ENCODE data around the gene TNFRSF14. TPM values are rescaled to one million over a fixed set of nuclear protein-coding genes. Genes with fewer than 3 reads are reported as not detected.

TNFRSF14 gene
- total and polyA plus RNA-seq, 2 experiments from 2014 or later, result not detected

GRCh38 chr1:2606396-2606880, 50.3 kb downstream of the TNFRSF14 start (continued):
- TF ChIP-seq REST (IDR thresholded peaks at IDR 0.05; ENCODE audit: unreplicated experiment) (no peak), EZH2 (IDR thresholded peaks at IDR 0.05; ENCODE audit: low read depth, unreplicated experiment) (no peak)

GRCh38 chr1:2606881-2607621, 50.9 kb downstream of the TNFRSF14 start:
- Histone ChIP-seq H3K4me3 (no peak overlapping the region), H3K27ac (ENCODE audit: low read depth) (no peak overlapping the region), H3K27me3 (ENCODE audit: insufficient read depth) (no peaks in the 10 kb centered on the region), H4K20me1 (replicated peaks; ENCODE audit: insufficient read depth) (no peaks in the 10 kb centered on the region), H3K4me1 (ENCODE audit: insufficient read depth) (no peaks in the 10 kb centered on the region; the same call in 1 of the 2 replicates), H3K36me3 (ENCODE audit: insufficient read depth) (no peaks in the 10 kb centered on the region), H3F3A (replicated peaks; ENCODE audit: low read depth) (no peaks in the 10 kb centered on the region), H3K9me2 (ENCODE audit: insufficient read depth) (no peaks in the 10 kb centered on the region), H2AFZ (no peak overlapping the region), H3K79me2 (replicated peaks; ENCODE audit: insufficient read depth) (no peaks in the 10 kb centered on the region), H3K4me2 (no peak overlapping the region)
- Mint-ChIP-seq H3K36me3 (ENCODE audit: low read depth) (no peaks in the 10 kb centered on the region), H3K9me3 (no peaks in the 10 kb centered on the region), H3K4me1 (no peaks in the 10 kb centered on the region), H3K27me3 (ENCODE audit: insufficient read depth, low read depth, poor library complexity) (peaks cover 4% of the 10 kb centered on the region), H3K27ac (no peak overlapping the region), H3K4me3 (no peak overlapping the region)
- DNase-seq (ENCODE audit: low spot score), result no peak
- TF ChIP-seq CTCF (conservative IDR thresholded peaks at IDR 0.05; ENCODE audit: low read depth in 2 of 2), result peak in 1 of 2 experiments; percentile 19; a peak in 1 of 4 replicates
- no peak for TF ChIP-seq NANOG (IDR thresholded peaks at IDR 0.05; ENCODE audit: borderline replicate concordance)
- no peak for ATAC-seq

- no peaks in the 10 kb centered on the region; the same call in 1 of the 2 replicates for H3K4me1 ChIP-seq (ENCODE audit: insufficient read depth)
- H3K27ac ChIP-seq (ENCODE audit: low read depth), result no peak overlapping the region
- H3K27ac Mint-ChIP-seq, result no peak overlapping the region
- H3K9me2 ChIP-seq (ENCODE audit: insufficient read depth), result no peaks in the 10 kb centered on the region
- H3K36me3 Mint-ChIP-seq (ENCODE audit: low read depth), result no peaks in the 10 kb centered on the region
- H4K20me1 ChIP-seq (replicated peaks; ENCODE audit: insufficient read depth), result no peaks in the 10 kb centered on the region
- H3K36me3 ChIP-seq (ENCODE audit: insufficient read depth), result no peaks in the 10 kb centered on the region
- H3K4me1 Mint-ChIP-seq, result no peaks in the 10 kb centered on the region
- ATAC-seq, result no peak
- no peaks in the 10 kb centered on the region for H3K27me3 ChIP-seq (ENCODE audit: insufficient read depth)
- no peak overlapping the region for H3K4me2 ChIP-seq
- H3K9me3 Mint-ChIP-seq, result no peaks in the 10 kb centered on the region
- peaks cover 8% of the 10 kb centered on the region for H3K27me3 Mint-ChIP-seq (ENCODE audit: insufficient read depth, low read depth, poor library complexity)
- no peak overlapping the region for H3K4me3 ChIP-seq
- no peak overlapping the region for H2AFZ ChIP-seq
- no peak overlapping the region for H3K4me3 Mint-ChIP-seq
- no peaks in the 10 kb centered on the region for H3F3A ChIP-seq (replicated peaks; ENCODE audit: low read depth)
- DNase-seq (ENCODE audit: low spot score), result no peak
- H3K79me2 ChIP-seq (replicated peaks; ENCODE audit: insufficient read depth), result no peaks in the 10 kb centered on the region
- TF ChIP-seq NANOG (IDR thresholded peaks at IDR 0.05; ENCODE audit: borderline replicate concordance), result no peak
- TF ChIP-seq ZNF462 (CRISPR knock-in tag; IDR thresholded peaks at IDR 0.05), result no peak
These were observed 51.5 kb downstream of the TNFRSF14 start for GRCh38 chr1:2607641-2608091.
